Osteoblast (primary cell): ENCODE results near the gene CACNA1C. TPM values are rescaled to one million over a fixed set of nuclear protein-coding genes. Genes with fewer than 3 reads are reported as not detected.

Source experiments
- DNase-seq: peaks from one replicate; pipeline ENCODE4 v3.0.0; 2011; ENCODE audit warnings: low spot score, mixed read lengths; ENCODE audit not compliant: insufficient read length; ENCODE audit errors: missing footprints
- H2AFZ ChIP-seq: 2 replicates; pipeline ENCODE4 v1.6.0; 2011; ENCODE audit warnings: mild to moderate bottlenecking, low read length
- H3K27ac ChIP-seq: 2 replicates; pipeline ENCODE4 v1.5.1; 2011; ENCODE audit warnings: mild to moderate bottlenecking, low read depth, low read length, moderate library complexity
- H3K27me3 ChIP-seq: 2 replicates; pipeline ENCODE4 v1.6.0; 2012; ENCODE audit warnings: mild to moderate bottlenecking, control low read depth, inconsistent platforms, low read length, moderate library complexity; ENCODE audit not compliant: insufficient read depth
- H3K36me3 ChIP-seq: 2 replicates; pipeline ENCODE4 v1.5.1; 2011; ENCODE audit warnings: mild to moderate bottlenecking, low read length, control low read depth, moderate library complexity; ENCODE audit not compliant: insufficient read depth
- H3K4me1 ChIP-seq: 2 replicates; pipeline ENCODE4 v1.5.1; 2011; ENCODE audit warnings: mild to moderate bottlenecking, low read length, control low read depth, moderate library complexity; ENCODE audit not compliant: insufficient read depth
- H3K4me2 ChIP-seq: 2 replicates; pipeline ENCODE4 v1.6.0; 2011; ENCODE audit warnings: mild to moderate bottlenecking, low read length; ENCODE audit not compliant: insufficient read depth
- H3K4me3 ChIP-seq: fragments of 200-600 bp; sonication (generic); 3 replicates; pipeline ENCODE4 v1.5.1; 2012; ENCODE audit warnings: mild to moderate bottlenecking, low read length, inconsistent platforms; ENCODE audit not compliant: insufficient read depth
- H3K79me2 ChIP-seq: 2 replicates; pipeline ENCODE4 v1.6.0; 2012; ENCODE audit warnings: mild to moderate bottlenecking, low read length, control low read depth, inconsistent platforms; ENCODE audit not compliant: insufficient read depth
- H3K9me3 ChIP-seq: 2 replicates; pipeline ENCODE4 v1.5.1; 2011; ENCODE audit warnings: low read depth, low read length, control low read depth
- H4K20me1 ChIP-seq: 2 replicates; pipeline ENCODE4 v1.6.0; 2012; ENCODE audit warnings: mild to moderate bottlenecking, low read length, control low read depth; ENCODE audit not compliant: insufficient read depth
- total RNA-seq: library from RNA; depleted of rRNA; stranded (reverse); fragments of >200 nt; gene quantifications from 2 replicates; pipeline ENCODE4 v1.2.3, GENCODE V29; 2012
- TF ChIP-seq, protein P1 (sequence below): IDR thresholded peaks from 2 replicates; pipeline ENCODE4 v1.5.1; 2011; ENCODE audit warnings: mild to moderate bottlenecking, low read depth, low read length, moderate library complexity; ENCODE audit errors: extremely low read depth

Gene CACNA1C
- total RNA-seq, 1 donor, result 19.2 TPM

DNA sequence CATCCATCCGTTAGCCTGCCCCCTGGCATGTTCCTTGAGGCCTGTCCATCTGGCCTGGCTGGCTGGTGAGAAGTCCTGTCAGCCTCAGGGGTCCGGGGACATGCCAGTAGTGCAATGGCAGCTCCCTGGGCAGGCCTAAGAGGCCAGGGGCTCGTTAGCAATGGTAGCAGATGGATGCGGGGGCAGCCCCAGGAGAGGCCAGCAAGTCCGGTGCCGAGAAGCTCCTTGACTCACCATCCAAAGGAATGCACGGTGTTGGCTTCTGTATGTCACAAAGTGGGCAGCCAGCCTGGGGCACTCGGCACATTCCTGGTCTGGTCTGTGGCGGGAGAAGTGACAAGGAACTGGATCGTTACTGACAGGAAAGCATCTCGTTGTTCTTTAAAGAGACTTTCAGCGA lies 319.9 kb downstream of the CACNA1C start:
- peaks cover 16% of the 10 kb centered on the region for H3K4me1 ChIP-seq
- no peak for DNase-seq

DNA sequence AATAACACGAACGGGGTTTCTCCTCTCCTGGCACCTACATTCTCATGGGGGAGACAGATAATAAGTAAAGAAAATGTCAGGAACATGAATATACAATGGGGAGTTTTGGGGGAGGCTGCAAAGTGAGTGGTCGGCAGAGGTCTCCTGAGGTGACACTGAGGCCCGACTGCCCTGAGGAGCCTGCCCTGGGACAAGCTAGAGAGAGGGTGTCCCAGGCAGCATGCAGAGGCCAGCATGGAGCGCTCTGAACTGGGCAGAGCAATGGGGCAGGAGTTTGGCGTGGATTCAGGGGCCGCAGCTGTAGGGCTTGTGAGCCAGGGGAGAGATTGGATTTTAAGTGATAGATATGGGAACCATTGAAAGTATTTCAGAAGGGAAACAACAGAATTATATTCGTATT lies 320.5 kb downstream of the CACNA1C start:
- Histone ChIP-seq H3K9me3 (no peaks in the 10 kb centered on the region), H3K4me1 (peaks cover 16% of the 10 kb centered on the region), H4K20me1 (peaks cover 13% of the 10 kb centered on the region), H3K79me2 (peaks cover 2% of the 10 kb centered on the region), H3K4me3 (no peak overlapping the region), H3K27ac (no peak overlapping the region), H3K27me3 (no peaks in the 10 kb centered on the region), H3K36me3 (no peaks in the 10 kb centered on the region), H2AFZ (no peak overlapping the region), H3K4me2 (no peak overlapping the region)
- no peak for DNase-seq
- TF ChIP-seq, protein P1, sequence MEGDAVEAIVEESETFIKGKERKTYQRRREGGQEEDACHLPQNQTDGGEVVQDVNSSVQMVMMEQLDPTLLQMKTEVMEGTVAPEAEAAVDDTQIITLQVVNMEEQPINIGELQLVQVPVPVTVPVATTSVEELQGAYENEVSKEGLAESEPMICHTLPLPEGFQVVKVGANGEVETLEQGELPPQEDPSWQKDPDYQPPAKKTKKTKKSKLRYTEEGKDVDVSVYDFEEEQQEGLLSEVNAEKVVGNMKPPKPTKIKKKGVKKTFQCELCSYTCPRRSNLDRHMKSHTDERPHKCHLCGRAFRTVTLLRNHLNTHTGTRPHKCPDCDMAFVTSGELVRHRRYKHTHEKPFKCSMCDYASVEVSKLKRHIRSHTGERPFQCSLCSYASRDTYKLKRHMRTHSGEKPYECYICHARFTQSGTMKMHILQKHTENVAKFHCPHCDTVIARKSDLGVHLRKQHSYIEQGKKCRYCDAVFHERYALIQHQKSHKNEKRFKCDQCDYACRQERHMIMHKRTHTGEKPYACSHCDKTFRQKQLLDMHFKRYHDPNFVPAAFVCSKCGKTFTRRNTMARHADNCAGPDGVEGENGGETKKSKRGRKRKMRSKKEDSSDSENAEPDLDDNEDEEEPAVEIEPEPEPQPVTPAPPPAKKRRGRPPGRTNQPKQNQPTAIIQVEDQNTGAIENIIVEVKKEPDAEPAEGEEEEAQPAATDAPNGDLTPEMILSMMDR, result no peak

More for the DNA sequence above, 319.9 kb downstream of the CACNA1C start:
- TF ChIP-seq, protein P1, result no peak
- no peak overlapping the region for H2AFZ ChIP-seq
- H3K4me2 ChIP-seq, result no peak overlapping the region
- no peaks in the 10 kb centered on the region for H3K27me3 ChIP-seq
- no peaks in the 10 kb centered on the region for H3K9me3 ChIP-seq
- no peak overlapping the region for H3K4me3 ChIP-seq
- peaks cover 13% of the 10 kb centered on the region for H4K20me1 ChIP-seq
- no peaks in the 10 kb centered on the region for H3K36me3 ChIP-seq
- H3K27ac ChIP-seq, result no peak overlapping the region
- H3K79me2 ChIP-seq, result peaks cover 1% of the 10 kb centered on the region

DNA sequence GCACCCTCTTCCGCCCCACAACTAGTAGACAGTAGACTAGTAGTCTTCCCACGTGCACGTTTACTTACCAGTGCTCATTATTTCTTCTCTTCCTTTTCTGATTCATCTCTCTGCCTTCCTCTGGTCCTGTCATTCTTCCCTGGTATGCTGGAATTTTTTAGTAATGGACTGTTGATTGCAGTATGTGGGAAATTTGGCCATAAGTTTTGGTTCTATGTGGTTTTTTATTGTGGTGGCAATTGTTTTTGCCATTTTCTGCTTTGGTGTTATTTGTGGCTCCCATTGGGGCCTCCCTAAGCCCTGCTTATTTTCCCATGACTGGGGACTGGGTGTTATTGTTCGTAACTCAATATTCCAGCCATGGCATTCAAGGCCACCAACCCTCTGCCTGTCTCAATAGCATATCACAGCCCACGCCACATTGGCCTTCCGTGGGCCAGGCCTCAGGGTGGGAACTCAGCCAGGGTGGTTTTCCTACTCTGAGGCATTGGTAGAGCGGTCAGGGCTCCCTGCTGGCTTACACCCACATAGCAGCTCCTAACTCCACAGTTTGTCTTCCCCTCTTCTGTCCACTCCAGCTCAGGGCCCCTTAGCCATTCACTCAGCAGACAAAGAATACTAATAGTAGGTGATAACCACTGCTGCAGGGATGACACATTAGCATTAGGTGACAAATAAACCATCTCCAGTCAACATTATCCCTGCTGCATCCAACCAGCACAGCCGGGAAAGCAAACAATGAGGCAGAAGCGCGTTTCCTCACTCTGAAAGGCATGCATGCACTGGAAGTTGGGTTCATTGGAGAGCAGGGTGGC lies 321.5 kb downstream of the CACNA1C start:
- H2AFZ ChIP-seq, result no peak overlapping the region
- H4K20me1 ChIP-seq, result peaks cover 13% of the 10 kb centered on the region
- H3K4me2 ChIP-seq, result no peak overlapping the region
- no peaks in the 10 kb centered on the region for H3K36me3 ChIP-seq
- H3K79me2 ChIP-seq, result peaks cover 2% of the 10 kb centered on the region
- peak overlapping the region; percentile 47 for H3K27ac ChIP-seq
- H3K27me3 ChIP-seq, result no peaks in the 10 kb centered on the region
- peaks cover 16% of the 10 kb centered on the region for H3K4me1 ChIP-seq
- H3K4me3 ChIP-seq, result no peak overlapping the region
- TF ChIP-seq, protein P1, result peak; percentile 18
- no peaks in the 10 kb centered on the region for H3K9me3 ChIP-seq
- peak; percentile 91 for DNase-seq

DNA sequence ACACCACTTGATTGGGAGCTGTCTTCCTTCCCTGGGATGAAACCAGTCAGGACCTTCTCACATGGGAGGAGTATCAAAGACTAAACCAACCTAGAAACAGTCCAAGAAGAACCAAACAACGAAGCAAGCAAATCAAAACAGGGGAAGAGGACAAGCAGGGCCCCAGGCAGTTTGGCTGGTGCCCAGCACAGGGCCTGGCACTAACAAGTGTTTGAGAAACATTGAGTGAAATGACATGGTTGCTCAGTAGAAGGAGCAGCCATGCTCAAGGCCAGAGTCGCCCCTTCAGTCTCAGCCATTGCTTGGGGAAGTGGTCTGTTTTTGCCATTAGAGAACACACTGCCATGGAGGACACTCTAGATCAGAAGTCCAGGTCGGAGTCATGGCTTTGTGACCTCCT lies 323.1 kb downstream of the CACNA1C start:
- DNase-seq, result no peak
- peaks cover 20% of the 10 kb centered on the region for H4K20me1 ChIP-seq
- no peak overlapping the region for H3K4me3 ChIP-seq
- H2AFZ ChIP-seq, result no peak overlapping the region
- TF ChIP-seq, protein P1, result no peak
- H3K27ac ChIP-seq, result no peak overlapping the region
- no peaks in the 10 kb centered on the region for H3K27me3 ChIP-seq
- no peak overlapping the region for H3K4me2 ChIP-seq
- no peaks in the 10 kb centered on the region for H3K36me3 ChIP-seq
- H3K9me3 ChIP-seq, result no peaks in the 10 kb centered on the region
- peaks cover 16% of the 10 kb centered on the region for H3K4me1 ChIP-seq
- H3K79me2 ChIP-seq, result peaks cover 5% of the 10 kb centered on the region
